HPDE6-E6E7 (cell line): ENCODE results near the gene XG.
"Not testable (repeated sequence)": the region's sequence is repeated elsewhere in the genome, so short reads cannot be mapped to it uniquely, and the experiment has no call there.

Source experiments
- DNase-seq: peaks from one replicate; pipeline ENCODE4 v3.0.0; 2011; ENCODE audit warnings: missing footprints; ENCODE audit errors: extremely low spot score

The XG gene

DNA sequence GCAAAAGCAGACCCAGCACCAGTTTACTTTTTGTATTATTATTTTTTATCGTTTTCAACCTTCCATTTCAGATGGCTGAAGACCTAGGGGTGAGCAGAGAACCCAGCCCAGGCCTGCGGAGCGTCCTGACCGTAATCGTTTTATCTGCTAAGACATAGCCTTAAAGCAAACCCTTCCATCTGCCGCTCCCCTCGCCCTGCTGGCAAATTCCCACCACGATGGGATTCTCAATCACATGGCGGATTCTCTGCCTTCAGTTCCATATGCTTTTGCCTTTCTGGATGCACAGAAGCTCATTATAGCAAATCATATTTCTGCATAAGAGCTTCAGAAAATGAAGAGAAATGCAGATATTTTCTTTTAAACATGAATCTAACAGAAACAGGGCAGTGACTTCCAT, 18.6 kb upstream of the XG start:
- DNase-seq, result no peak

DNA sequence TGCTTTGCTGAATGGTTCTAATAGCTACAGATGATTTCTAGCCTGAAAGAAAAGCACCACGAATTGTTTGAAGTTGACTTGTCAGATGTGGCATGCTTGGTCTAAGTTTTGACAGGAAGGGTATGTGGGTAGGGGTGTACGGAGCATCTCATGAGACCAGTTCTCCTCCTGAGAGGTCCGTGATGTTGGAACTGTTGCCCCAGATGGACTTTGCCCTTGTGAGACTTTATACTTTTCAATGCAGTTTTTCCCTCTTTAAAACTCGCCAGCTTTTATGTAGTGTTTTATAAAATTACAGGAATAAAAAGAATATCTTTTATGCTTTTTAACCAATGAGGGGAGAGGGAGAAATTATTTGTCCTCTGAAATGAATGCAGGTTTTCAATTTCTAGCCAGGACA, 16.6 kb upstream of the XG start:
- no peak for DNase-seq

DNA sequence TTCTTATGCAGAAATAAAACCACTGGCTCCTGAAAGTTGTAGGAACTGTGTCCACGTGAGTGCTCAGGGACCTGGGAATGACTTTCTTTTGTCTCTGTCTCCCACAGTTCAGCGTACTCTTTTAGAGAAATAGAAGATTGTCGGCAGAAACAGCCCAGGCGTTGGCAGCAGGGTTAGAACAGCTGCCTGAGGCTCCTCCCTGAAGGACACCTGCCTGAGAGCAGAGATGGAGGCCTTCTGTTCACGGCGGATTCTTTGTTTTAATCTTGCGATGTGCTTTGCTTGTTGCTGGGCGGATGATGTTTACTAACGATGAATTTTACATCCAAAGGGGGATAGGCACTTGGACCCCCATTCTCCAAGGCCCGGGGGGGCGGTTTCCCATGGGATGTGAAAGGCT, 11.2 kb upstream of the XG start:
- no peak for DNase-seq

DNA sequence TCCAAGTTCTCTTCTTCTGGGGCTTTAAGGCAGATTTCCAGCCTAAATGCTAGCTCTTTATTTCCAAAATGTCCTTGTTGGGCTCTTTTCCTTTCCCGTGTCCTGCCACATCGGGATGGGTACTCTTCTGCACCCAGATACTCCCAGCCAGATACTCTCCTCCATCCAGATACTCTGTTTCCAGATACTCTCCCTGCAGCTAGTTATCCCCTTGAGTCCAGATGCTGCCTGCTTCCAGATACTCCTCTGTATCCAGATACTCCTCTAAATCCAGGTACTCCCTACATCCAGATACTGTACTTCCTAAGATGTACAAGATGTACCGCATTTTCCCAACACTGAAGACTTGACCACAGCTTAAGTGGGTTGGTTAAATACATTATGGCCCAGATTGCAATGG, 10.5 kb upstream of the XG start:
- no peak for DNase-seq

DNA sequence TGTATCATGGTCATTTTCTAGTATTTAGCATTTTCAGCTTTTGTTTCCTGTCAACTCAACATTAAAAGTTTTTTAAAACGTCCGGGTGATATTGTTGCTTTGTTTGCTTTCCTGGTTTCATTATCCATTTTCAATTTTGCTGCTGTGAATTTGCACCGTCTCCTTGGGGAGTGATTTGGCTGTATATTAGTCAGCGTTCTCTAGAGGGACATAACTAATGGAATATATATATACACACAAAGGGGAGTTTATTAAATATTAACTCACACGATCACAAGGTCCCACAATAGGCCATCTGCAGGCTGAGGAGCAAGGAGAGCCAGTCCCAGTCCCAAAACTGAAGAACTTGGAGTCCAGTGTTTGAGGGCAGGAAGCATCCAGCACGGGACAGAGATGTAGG, 5.6 kb upstream of the XG start:
- not testable (repeated sequence) for DNase-seq

DNA sequence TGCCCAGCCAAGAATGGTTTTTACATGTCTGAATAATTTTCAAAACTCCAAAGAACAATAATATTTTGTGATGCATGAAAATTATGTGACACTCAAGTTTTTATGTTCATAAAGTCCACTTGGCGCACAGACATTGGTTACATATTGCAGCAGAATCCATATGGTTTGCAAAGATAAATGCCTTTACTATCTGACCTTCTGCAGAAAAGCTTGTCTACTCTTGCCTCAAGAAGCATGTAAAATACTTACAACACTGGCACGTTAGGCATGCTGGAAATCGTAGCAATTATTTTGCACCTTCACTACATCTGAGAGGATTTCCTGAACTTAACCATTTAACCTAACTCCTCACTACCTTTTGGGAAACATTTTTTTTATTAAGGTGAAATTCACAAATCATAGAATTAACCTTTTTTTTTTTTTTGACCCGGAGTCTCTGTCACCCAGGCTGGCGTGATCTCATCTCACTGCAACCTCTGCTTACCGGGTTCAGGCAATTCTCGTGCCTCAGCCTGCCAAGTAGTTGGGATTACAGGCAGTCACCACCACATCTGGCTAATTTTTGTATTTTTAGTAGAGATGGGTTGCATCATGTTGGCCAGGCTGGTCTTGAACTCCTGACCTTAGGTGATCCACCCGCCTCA, 3.5 kb upstream of the XG start:
- DNase-seq, result no peak

DNA sequence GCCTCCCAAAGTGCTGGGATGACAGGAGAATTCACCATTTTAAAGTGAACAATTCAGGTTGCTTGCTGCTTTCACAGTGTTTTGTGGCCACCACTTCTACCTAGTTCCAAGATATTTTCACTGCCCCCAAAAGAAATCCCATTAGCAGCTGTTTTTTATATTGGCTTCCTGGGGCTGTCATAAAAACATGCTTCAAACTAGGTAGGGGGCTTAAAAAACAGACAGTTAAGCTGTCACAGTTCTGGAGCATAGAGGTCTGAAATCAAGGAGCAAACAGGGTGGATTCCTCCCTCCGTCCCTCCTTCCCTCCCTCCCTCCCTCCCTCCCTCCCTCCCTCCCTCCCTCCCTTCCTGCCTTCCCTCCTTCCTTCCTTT, 3.0 kb upstream of the XG start:
- no peak for DNase-seq

DNA sequence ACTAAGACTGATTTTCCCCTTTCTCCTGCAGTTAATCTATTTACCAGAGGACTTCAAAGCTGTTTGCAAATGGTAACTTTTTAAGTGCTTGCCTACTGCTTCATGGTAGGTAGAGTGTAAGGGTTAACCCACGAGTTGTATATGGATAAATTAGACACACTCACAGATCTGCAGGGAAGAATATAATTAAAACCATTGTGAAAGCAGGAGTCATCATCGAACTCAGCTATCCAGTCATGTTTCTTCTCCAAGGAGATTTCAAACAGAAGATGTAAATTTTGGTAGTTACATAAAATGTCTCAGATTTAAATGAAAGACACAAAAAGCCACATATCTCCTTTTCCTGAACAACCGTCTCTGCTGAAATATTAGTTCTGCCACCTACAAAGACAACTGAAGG, 549 bp upstream of the XG start:
- no peak for DNase-seq

DNA sequence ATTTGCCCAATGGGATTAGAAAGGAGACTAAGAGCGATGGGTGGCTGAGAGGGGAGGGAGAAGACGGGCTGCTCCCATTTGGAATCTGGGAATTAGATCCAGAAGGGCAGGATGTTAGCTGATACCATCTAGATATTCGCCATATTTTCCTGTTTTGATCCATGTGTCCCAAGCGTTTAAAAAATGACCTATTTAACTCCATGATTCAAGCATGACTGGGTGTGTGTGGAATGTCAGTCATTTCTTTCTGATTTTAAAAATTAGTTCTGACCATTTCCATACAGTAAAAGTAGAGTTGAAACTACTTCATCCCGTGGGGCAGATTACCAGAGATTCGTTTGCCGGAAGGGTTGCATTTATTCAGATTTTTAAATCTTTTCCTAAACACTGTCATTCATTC, 601 bp downstream of the XG start:
- DNase-seq, result not testable (repeated sequence)

DNA sequence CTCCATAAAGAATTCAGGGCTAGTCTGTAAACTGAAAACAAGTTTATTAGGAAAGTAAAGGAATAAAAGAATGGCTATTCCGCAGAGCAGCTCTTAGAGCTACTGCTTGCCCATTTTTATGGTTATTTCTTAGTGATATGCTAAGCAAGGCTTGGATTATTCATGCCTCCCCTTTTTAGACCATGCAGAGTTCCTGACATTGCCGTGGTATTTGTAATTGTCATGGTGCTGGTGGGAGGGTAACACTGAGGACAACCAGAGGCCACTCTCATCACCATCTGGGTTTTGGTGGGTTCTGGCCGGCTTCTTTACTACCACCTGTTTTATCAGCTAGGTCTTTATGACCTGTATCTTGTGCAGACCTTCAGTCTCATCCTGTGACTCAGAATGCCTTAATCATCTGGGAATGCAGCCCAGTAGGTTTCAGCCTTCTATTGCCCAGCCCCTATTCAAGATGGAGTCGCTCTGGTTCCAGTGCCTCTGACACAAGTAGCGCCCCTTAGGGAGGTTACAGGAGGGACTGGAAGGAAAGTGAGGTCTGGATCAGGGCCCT, 3.4 kb downstream of the XG start:
- DNase-seq, result not testable (repeated sequence)

DNA sequence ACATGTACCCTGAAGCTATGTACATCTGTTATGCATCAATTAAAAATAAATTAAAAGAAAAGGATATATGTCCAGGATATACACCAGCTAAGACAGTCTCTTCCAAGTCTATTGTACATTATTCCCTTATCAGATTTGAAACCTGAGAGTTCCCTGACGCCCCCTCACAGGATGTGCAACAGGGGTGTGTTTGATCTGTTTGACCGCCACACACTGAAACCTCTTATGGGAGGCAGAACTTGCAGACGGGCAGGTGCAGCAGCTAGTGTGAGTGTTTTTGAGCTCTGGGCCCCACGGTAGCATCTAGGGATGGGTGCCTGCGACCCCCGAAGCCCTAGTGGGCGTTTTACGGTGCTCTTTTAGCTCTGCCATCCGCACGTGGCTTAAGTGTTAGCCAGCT, 4.7 kb downstream of the XG start:
- DNase-seq, result no peak

DNA sequence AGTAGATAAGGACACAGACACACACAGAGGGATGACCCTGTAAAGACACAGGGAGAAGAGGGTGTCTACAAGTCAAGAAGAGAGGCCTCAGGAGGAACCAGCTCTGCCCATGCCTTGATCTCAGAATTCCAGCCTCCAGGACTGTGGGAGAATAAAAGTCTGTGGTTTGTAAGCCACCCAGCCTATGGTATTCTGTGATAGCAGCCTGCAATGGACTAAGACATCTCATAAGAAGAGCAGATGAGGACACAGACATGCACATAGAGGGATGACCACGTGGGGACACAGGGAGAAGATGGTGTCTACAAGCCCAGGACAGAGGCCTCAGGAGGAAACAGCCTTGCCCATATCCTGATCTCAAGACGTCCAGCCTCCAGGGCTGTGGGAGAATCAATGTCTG, 9.4 kb downstream of the XG start:
- no peak for DNase-seq

DNA sequence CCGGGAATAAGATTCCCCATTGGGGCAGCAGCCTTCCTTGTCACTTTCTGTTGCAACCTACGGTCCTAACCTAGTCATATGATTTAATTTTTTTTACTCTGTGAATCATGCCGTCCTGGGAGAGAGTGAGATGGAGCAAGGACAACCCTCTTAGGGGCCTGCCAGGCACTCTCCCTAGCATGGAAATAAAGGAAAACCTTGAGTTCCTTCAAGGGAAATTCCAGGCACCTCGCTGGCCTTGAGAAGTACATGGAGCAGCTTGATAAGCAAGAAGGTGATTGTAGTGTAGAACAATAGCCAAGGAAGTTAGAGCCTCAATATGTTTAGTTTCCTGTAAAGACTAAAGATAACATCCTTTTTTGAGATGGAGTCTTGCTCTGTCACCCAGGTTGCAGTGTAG, 10.8 kb downstream of the XG start:
- DNase-seq, result not testable (repeated sequence)

DNA sequence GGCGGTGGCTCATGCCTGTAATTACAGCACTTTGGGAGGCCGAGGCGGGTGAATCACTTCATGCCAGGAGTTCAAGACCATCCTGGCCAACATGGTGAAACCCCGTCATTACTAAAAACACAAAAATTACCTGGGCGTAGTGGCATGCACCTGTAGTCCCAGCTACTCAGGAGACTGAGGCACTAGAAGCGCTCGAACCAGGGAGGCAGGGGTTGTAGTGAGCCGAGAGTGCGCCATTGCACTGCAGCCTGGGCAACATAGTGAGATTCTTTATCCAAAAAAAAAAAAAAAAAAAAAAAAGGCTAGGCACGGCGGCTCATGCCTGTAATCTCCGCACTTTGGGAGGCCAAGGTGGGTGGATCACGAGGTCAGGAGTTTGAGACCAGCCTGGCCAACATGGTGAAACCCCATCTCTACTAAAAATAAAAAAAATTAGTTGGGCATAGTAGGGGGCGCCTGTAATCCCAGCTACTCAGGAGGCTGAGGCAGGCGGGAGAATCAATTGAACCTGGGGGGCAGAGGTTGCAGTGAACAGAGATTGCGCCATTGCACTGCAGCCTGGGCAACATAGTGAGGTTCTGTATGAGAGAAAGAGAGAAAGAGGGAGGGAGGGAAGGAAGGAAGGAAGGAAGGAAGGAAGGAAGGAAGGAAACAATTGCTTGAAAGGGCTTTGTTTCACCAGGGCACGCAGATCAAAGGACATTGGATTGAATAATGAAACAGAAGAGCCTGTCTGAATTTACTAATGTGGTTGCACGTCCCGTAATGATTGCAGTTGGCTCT, 13.1 kb downstream of the XG start:
- not testable (repeated sequence) for DNase-seq

DNA sequence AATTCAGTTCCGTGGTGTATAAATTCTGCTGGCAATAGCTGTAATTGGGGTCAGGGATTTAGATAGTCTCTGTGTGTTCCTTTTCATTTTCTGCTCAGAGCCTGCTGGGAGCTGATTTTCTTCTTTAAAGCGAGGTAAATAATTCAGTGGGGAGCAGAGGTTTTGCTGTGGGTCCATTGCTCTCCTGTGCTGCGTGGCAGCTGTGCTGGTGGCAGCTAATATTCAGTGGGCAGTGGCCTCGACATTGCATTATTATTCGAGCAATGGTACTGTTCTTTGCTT, 13.7 kb downstream of the XG start:
- no peak for DNase-seq

DNA sequence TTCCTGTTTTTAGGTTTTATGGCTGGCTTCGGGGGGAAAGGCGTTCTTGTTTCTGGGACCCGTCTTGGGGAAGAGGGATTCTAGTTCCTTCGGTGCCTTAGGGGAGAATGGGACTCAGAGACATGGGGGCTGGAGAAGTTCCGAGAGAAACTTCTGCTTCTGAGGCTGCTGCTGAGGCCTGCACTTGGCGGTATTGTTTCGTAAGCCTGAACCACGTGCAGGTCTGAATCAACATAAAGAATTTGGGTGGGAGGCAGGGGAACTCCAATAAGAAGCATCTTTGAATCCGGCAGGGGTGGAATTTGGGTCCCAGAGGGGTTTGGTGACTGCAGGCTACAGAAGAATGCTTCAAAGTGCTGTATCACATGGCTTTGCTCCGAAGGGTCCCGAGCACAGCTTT, 15.1 kb downstream of the XG start:
- DNase-seq, result no peak

DNA sequence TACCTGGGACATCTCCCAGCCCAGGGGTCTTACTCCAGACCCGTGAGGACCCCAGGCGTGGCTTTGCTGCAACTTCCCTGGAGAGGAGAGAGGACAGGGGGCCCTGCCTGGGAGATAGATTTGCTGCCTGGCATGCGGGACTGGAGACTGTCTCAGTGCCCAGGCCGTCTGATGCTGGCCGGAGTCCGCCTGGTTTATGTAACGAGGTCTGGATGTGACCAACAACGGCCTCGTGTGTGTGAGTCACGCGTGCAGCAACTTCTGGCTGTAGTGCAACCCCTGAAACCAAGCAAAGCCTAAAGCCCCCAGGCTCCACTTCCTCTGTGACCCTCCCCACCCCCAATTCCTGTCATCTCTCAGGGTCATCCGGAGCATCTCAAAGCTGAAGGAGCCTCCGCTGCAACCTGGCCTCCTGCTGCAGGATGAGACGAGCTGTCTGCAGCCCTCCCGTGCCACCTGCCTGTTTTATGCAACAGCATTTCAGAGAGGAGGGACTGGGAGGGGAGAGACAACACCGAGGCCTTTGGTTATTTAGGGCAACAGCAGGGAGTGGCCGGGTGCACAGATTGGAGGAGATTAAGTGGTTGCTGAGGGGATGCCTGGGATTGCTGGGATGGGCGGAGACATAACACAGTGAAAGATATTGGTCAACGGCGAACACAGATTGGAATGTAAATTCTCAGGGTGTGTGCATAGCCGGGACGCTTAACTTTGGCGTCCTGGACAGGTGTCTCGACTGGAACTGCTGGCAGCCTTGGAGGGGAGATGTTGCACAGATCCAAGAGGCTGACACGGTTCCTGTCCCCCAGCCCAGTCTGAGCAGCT, 16.0 kb downstream of the XG start:
- DNase-seq, result no peak

DNA sequence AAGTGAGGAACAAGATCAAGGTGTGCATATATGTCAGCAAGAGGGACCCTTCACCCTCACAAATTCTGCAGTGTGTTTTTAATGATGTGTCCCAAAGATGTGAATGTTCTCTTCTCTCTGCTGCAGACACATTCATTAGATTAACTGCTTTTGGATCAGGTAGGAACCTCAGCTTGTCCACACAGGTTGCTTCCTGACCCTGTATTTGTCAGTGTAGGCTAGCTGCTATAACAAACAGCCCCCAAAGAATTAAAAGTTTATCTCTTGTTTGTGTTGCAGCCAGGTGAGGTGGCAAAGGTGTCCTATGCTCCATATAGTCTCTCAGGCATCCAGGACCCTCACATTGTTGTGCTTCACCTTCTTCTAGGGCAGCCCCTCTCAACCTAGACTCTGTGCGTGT, 17.8 kb downstream of the XG start:
- DNase-seq, result no peak

DNA sequence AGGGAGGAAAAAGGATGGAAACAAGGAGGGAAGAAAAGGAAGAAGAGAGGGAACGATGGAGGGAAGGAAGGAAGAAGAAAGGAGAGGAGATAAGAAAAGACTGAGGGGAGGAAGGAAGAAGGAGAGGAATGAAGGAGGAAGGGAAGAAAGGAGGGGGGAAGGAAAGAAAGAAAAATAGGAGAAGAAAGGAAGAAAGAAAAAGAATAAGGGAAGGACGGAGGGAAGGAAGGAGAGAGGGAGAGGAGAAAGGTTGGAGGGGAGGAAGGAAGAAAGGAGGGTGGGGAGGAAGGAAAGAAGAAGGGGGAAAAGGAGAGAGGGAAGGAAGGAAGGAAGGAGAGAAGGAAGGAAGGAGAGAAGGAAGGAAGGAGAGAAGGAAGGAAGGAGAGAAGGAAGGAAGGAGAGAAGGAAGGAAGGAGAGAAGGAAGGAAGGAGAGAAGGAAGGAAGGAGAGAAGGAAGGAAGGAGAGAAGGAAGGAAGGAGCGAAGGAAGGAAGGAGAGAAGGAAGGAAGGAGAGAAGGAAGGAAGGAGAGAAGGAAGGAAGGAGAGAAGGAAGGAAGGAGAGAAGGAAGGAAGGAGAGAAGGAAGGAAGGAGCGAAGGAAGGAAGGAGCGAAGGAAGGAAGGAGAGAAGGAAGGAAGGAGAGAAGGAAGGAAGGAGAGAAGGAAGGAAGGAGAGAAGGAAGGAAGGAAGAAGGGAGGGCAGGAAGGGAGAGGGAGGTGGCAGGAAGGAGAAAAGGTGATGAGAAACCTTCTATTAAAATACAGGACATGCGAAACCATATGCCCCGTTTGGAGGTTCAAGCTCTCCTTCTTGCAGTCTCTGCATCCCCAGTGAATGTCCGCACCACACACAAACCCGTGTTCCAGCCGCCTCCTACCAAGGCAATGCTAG, 21.6 kb downstream of the XG start:
- DNase-seq, result not testable (repeated sequence)

DNA sequence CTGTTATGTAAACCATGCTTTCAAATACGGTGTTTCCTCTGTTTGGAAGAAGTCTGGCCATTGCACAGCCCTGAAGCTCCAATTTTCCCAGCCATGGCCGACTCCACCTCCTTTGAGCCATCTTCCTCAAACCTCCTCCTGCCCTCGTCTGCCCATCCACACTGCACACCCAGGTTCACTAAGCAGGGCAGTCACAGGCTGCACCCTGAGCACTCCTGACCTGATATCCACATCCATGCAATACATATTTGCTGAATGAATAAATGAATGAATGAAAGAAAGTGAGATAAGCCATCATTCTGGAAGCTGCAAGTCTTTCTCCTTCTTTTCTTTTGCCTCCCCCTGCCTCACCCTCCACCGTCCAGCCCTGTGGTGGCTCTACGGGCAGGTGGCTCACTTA, 22.2 kb downstream of the XG start:
- no peak for DNase-seq

DNA sequence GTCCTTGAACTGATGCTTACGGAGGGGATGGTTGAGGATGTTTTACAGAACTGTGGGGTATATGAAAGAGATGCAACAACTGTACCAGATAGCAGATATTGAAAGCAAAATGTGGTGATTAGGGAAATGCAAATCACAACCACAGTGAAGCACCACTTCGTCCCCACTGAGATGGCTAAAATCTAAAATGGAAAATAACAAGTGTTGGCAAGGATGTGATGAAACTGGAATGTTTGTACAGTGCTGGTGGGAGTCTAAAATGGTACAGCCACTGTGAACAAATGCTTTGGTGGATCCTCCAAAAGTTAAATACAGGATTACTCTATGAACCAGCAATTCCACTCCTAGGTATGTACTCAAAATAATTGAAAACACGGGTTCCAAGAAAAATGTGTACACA, 22.9 kb downstream of the XG start:
- DNase-seq, result no peak
